Measurements from ENCODE around the gene TGIF2.
"Not testable (repeated sequence)": the region's sequence is repeated elsewhere in the genome, so short reads cannot be mapped to it uniquely, and the experiment has no call there.

Gene TGIF2

GRCh38 chr20:36547186-36548005, 26.0 kb upstream of the TGIF2 start:
- no peak for DNase-seq (ENCODE audit: low read depth)

GRCh38 chr20:36548006-36548315, 25.4 kb upstream of the TGIF2 start:
- no peak for DNase-seq (ENCODE audit: low read depth)

DNA sequence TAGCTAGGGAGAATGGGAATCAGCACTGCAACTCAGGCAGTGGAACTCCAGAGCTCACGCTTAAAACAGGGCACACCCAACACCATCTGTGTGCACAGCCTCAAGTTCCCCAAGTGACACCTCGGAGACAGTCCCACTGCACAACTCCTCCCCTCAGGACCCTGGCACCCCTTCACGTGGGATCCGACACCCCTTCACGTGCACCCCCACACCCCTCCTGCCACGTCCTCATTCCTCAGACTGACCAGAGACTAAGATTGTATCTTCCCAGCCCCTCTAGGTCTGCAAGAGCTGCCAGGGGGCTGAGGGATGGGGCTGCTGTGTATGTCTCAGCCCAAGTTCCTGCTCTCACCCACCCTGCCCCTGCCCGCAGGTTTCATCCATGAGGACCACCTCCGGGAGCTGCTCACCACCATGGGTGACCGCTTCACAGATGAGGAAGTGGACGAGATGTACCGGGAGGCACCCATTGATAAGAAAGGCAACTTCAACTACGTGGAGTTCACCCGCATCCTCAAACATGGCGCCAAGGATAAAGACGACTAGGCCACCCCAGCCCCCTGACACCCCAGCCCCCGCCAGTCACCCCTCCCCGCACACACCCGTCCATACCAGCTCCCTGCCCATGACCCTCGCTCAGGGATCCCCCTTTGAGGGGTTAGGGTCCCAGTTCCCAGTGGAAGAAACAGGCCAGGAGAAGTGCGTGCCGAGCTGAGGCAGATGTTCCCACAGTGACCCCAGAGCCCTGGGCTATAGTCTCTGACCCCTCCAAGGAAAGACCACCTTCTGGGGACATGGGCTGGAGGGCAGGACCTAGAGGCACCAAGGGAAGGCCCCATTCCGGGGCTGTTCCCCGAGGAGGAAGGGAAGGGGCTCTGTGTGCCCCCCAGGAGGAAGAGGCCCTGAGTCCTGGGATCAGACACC, 24.4 kb upstream of the TGIF2 start:
- DNase-seq (ENCODE audit: low read depth): no peak

DNA sequence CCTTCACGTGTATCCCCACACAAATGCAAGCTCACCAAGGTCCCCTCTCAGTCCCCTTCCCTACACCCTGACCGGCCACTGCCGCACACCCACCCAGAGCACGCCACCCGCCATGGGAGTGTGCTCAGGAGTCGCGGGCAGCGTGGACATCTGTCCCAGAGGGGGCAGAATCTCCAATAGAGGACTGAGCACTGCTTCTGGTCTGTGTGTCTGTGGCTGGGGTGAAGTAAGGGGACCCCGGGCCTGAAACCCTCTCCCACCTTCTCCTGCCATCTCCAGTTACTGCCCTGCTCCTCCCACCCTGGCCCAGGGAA, 23.8 kb upstream of the TGIF2 start:
- no peak for DNase-seq (ENCODE audit: low read depth)

DNA sequence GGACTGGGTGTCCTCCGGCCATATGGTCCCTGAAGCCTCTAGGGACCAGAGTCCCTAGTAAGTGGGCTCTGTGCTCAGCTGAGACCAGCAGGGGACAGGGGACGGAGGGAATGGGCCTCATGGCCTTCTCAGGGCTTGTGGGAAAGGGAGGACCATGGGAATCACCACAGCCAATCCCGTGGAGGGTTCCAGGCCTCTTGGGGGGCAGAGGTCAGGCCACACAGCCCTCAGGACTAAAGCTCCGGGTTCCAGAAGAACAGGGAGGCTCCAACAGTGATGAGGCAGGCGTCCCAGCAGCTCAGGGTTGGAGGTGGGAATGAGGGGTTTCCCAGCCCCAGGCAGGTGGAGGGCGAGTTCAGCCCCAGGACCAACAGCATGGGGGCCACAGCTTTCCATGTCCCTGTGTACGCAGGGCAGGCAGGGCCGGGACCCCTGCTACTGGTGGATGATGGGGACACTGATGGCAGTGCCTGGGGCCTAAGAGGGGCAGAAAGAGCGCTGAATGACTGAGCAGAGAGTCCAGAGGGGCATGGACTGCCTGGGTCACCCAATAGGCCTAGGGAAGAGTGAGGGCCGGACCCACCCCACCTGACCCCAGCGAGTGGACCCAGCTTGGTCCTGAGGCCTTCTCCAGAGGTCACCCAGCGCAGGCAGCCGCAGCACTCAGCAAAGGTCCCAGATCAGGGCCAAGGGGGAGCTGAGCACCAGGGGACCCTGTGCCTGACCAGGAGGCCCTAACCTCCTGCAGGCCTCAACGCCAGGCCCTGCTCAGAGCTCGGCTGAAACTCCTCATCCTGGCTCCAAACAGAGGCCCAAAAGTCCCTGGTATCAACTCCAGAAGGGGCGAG, 23.2 kb upstream of the TGIF2 start:
- no peak for DNase-seq (ENCODE audit: low read depth)

DNA sequence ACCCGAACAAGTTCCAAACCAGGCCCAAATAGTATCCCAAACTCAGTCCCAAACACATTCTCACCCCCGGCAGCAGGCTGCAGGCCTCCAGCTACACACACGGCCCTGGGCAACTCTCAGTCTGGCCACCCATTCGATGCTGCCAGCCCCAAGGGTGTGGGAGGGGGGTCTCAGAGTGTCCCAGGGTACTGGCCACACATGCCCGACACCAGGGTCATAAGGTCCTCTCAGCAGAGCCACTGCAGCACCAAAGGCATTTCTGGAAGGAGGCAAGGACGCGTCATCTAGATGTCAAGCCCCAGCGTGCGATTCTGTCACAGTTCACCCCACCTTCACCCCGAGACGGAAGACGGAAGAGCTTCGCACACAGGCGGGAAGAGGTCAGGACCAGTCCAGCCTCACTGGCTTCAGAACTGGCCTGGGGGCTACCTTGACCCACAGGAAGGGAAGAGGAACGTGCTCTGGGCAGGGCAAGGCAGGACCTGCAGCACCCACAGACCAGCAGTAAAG, 22.6 kb upstream of the TGIF2 start:
- DNase-seq (ENCODE audit: low read depth): no peak

DNA sequence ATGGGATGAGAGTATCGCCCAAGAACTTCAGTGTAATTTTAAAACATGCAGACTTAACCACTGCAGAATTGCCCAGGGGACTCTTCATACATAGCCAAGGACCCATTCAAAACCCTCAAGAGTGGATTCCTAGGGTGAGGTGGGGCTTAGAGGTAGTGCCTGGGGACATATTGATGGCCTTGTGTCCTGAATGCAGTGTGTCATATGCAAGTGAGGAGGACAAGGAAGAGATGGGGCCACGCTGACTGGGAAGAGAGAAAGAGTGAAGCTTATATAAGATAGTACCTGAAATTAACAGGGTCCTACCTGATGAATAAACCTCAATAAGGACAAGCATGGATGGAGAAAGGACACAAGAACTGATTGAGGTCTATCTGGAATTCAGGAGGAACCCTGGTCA, 18.1 kb upstream of the TGIF2 start:
- DNase-seq (ENCODE audit: low read depth): no peak

DNA sequence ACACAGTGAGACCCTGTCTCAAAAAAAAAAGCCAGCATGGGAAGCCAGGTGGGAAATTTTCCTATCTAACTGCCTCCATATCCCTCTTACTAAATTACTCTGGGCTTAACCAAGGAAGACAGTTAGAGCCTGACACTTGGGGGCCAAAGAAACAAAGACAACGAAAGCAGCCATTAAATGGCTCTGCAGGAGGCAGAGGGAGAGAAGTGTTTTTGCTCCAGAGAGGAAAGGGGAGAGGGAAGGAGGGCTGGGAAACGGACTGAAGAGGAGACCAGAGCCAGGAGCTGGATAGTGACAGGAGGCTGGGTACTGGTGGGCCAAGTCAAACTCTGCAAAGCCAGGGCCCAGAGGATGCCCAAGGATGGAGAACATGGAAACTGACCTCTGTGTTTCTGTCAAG, 10.7 kb upstream of the TGIF2 start:
- no peak for DNase-seq (ENCODE audit: low read depth)

GRCh38 chr20:36563374-36563773, 10.0 kb upstream of the TGIF2 start:
- no peak for DNase-seq (ENCODE audit: low read depth)

DNA sequence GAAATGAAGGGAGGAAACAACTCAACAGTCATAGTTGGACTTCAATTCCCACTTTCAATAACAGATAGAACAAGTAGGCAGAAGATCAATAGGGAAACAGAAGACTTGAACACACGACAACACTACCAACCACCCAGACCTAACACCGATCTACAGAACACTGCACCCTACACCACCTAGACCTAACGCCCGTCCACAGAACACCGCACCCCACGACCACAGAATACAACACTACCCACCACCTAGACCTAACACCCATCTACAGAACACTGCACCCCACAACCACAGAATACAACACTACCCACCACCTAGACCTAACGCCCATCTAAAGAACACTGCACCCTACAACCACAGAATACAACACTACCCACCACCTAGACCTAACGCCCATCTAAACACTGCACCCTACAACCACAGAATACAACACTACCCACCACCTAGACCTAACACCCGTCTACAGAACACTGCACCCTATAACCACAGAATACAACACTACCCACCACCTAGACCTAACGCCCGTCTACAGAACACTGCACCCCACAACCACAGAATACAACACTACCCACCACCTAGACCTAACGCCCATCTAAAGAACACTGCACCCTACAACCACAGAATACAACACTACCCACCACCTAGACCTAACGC, 9.2 kb upstream of the TGIF2 start:
- not testable (repeated sequence) for DNase-seq (ENCODE audit: low read depth)

GRCh38 chr20:36564726-36565121, 8.7 kb upstream of the TGIF2 start:
- not testable (repeated sequence) for DNase-seq (ENCODE audit: low read depth)

GRCh38 chr20:36565520-36565919, 7.9 kb upstream of the TGIF2 start:
- DNase-seq (ENCODE audit: low read depth): no peak

GRCh38 chr20:36569847-36570429, 3.5 kb upstream of the TGIF2 start:
- peak; percentile 42 for DNase-seq (ENCODE audit: low read depth)

DNA sequence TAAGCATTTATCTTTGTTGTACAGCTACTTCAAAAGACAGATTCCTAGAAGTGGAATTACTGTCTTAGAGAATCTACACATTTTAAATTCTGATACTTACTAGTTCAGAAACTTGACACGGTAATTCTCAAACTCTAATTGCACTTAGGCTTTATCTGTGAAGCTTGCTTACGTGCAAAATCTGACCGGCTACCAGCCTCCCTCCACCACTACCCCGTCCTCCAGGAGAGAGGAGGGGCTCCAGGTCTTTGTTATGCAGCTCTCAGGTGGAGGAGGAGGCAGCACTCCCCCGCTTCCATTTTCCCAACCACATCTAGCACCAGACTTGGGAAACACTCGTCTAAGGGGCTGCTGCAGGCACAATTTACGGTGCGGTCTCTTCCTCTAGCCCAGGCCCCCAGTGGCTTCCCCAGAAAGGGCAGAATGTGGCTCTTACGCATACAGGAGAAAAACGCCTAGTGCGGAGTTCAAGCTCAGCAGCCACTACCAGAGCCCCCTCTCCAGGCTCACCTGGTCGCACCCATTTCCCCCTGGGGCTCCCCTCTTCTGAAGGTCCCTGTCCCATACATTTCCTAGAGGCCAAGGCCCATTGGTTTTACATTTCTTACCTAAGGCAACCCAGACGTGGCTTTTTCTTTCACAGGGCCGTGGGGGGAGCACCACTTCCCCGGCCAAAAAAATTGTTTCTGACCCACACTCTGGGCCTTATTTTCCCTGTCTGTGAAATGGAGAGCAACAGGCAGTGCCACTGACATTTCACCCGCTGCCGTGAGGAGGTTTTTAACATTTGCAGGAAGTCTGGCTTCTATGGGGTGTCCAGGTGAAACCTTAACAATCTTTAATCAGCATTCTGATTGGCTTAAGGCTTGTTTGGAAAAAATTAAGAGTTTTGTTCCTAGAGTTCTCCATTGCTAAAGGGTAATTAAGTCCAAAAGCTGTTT, 1.6 kb upstream of the TGIF2 start:
- DNase-seq (ENCODE audit: low read depth): no peak

GRCh38 chr20:36572701-36573102, 695 bp upstream of the TGIF2 start:
- DNase-seq (ENCODE audit: low read depth): no peak

- DNase-seq (ENCODE audit: low read depth): no peak
Observed at GRCh38 chr20:36573798-36574365, 485 bp downstream of the TGIF2 start.

DNA sequence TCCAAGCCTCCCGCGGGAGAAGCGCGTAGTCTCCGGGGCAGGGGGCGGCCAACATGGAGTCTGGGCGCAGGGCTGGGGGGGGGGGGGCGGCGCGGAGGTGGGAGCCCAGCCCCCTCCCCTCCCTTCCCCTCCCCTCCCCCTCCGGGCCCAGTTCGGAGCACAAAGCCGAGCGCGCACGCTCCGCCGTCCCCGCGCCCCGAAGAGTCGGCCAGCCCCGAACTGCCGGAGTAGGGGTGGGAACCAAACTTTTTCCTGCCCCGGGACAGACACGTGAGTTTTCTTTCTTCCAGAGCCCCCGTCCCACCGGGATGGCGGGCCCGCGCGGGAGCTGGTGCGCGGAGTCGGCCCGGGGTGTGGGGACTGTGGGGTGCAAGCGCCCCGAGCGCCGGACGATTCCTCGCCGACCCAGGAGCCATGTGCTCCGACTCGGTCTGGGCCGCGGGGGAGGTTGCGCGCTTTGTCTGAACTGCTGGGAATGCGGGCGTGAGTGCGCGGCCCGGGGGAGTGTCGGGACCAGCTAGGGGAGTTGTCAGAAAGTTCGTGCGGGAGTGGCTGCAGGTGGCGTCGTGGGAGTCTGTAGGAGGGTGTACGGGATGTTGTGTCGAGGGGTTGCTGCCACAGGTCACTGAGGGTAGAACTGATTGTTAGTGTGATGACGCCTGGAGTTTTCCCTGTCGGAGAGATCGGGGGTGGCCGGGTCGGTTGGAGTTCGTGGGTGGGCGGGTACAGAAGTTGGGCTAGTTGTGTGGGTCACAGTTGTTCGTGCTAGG, 1.2 kb downstream of the TGIF2 start:
- no peak for DNase-seq (ENCODE audit: low read depth)

GRCh38 chr20:36576081-36576445, 2.7 kb downstream of the TGIF2 start:
- no peak for DNase-seq (ENCODE audit: low read depth)

GRCh38 chr20:36578356-36579041, 5.1 kb downstream of the TGIF2 start:
- no peak for DNase-seq (ENCODE audit: low read depth)
